Activated CD4-positive, alpha-beta memory T cell treated with anti-CD3 and anti-CD28 coated beads for 36 hours (primary cell): ENCODE results near the gene TBC1D26. TPM values are rescaled to one million over a fixed set of nuclear protein-coding genes. Genes with fewer than 3 reads are reported as not detected.
"Not testable (repeated sequence)": the region's sequence is repeated elsewhere in the genome, so short reads cannot be mapped to it uniquely, and the experiment has no call there.

ENCODE experiments used
- CTCF ChIA-PET: fragments of 350-600 bp; sonication (Branson Sonifier 250); formaldehyde crosslinking; loops from one replicate; lab custom pipeline; 2021; ENCODE audit warnings: antibody characterized with exemption, inconsistent platforms; lab: Charles Lee
- POLR2A ChIA-PET: fragments of 350-600 bp; sonication (Branson Sonifier 250); formaldehyde crosslinking; loops from one replicate; lab custom pipeline; 2021; ENCODE audit warnings: antibody characterized with exemption; lab: Charles Lee
- DNase-seq: peaks from one replicate; pipeline ENCODE4 v3.0.0-alpha.2; 2020
- H3K27ac Mint-ChIP-seq: one replicate; pipeline ENCODE4 v1.8.0; 2021; ENCODE audit warnings: mixed read lengths
- H3K27me3 Mint-ChIP-seq: one replicate; pipeline ENCODE4 v1.8.0; 2021; ENCODE audit warnings: mixed read lengths
- H3K36me3 Mint-ChIP-seq: one replicate; pipeline ENCODE4 v1.8.0; 2021; ENCODE audit warnings: mixed read lengths
- H3K4me1 Mint-ChIP-seq: one replicate; pipeline ENCODE4 v1.8.0; 2021; ENCODE audit warnings: low read depth, mixed read lengths
- H3K4me3 Mint-ChIP-seq: one replicate; pipeline ENCODE4 v1.8.0; 2021; ENCODE audit warnings: mild to moderate bottlenecking, mixed read lengths
- H3K9me3 Mint-ChIP-seq: one replicate; pipeline ENCODE4 v1.8.0; 2021; ENCODE audit warnings: mixed read lengths
- intact Hi-C: fragments of 100-400 bp; cut with micrococcal nuclease; formaldehyde crosslinking; loops from one replicate; pipeline ENCODE4 v1.15.1; 2023
- total RNA-seq, 2 experiments: library from RNA; stranded (reverse); gene quantifications; one replicate each; pipeline ENCODE4 v1.2.3, GENCODE V29; 2021

Gene TBC1D26
- total RNA-seq, 2 experiments from 2014 or later, result 0.22 to 0.24 TPM

- POLR2A ChIA-PET, H3K9me3 Mint-ChIP-seq, H3K36me3 Mint-ChIP-seq, H3K27ac Mint-ChIP-seq, H3K4me1 Mint-ChIP-seq, CTCF ChIA-PET, DNase-seq, H3K27me3 Mint-ChIP-seq, H3K4me3 Mint-ChIP-seq, intact Hi-C loops: not testable (repeated sequence)
These were observed 1.2 kb downstream of the TBC1D26 start for GRCh38 chr17:15733174-15733789.

DNA sequence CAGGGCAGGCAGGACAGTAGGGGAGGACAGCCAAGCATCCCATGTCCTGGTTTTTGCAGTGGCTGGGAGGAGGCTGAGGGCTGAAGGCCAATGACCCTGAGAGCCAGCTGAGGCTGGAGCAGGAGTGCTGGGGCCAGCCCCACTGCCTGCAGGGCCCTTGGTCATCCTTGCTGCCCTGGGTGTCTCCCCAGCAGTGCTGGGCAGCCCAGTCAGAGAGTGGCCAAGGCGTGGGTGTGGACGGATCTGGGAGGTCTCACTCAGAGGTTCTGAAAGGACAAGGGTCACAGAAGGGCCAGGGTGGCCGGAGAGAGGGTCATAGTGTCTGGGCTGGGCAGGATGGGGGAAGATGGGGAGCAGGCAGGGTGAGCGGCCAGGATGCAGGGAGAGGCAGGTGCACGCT, 4.5 kb downstream of the TBC1D26 start:
- H3K27me3 Mint-ChIP-seq, H3K4me3 Mint-ChIP-seq, DNase-seq, H3K36me3 Mint-ChIP-seq, H3K4me1 Mint-ChIP-seq, POLR2A ChIA-PET, H3K27ac Mint-ChIP-seq, CTCF ChIA-PET, intact Hi-C loops, H3K9me3 Mint-ChIP-seq: not testable (repeated sequence)

- POLR2A ChIA-PET, result no interaction called here
- Mint-ChIP-seq H3K27me3 (peaks cover 4% of the 10 kb centered on the region), H3K27ac (no peak overlapping the region), H3K4me3 (no peak overlapping the region), H3K4me1 (no peaks in the 10 kb centered on the region), H3K36me3 (no peaks in the 10 kb centered on the region), H3K9me3 (no peaks in the 10 kb centered on the region)
- no peak for DNase-seq
- CTCF ChIA-PET, result no interaction called here
- intact Hi-C loops, result no loop called here
These were observed 6.0 kb downstream of the TBC1D26 start for GRCh38 chr17:15738066-15738465.

- CTCF ChIA-PET, POLR2A ChIA-PET, intact Hi-C loops, H3K36me3 Mint-ChIP-seq, H3K9me3 Mint-ChIP-seq, H3K27me3 Mint-ChIP-seq, H3K27ac Mint-ChIP-seq, DNase-seq, H3K4me1 Mint-ChIP-seq, H3K4me3 Mint-ChIP-seq: not testable (repeated sequence)
These were observed 7.2 kb downstream of the TBC1D26 start for GRCh38 chr17:15739259-15739658.

DNA sequence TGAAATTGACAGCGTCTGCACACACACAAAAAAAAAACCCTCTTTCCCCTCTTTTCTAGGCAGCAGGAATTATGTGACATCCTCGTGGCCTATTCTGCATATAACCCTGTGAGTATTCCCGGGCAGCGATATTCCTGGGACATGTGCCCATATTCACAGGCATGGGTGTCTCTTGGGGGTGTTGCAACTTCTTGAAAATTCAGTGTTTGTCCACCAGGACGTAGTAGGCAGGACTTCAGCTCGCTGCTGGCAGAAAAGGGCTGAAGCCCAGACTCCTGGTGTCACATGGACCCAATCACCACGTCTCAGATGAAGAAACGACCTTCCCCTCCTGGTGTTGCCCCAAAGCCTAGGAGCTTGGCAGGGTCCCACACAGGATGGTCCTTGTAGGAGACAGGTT, 8.0 kb downstream of the TBC1D26 start:
- DNase-seq, intact Hi-C loops, H3K4me3 Mint-ChIP-seq, H3K9me3 Mint-ChIP-seq, H3K27ac Mint-ChIP-seq, H3K27me3 Mint-ChIP-seq, H3K36me3 Mint-ChIP-seq, H3K4me1 Mint-ChIP-seq, POLR2A ChIA-PET, CTCF ChIA-PET: not testable (repeated sequence)

GRCh38 chr17:15740570-15741120, 8.6 kb downstream of the TBC1D26 start:
- no peaks in the 10 kb centered on the region for H3K36me3 Mint-ChIP-seq
- H3K27me3 Mint-ChIP-seq, result peaks cover 4% of the 10 kb centered on the region
- H3K4me1 Mint-ChIP-seq, result no peaks in the 10 kb centered on the region
- DNase-seq, result no peak
- intact Hi-C loops, result no loop called here
- ChIA-PET POLR2A (no interaction called here), CTCF (no interaction called here)
- no peak overlapping the region for H3K4me3 Mint-ChIP-seq
- no peaks in the 10 kb centered on the region for H3K9me3 Mint-ChIP-seq
- H3K27ac Mint-ChIP-seq, result no peak overlapping the region

- no peak overlapping the region for H3K4me3 Mint-ChIP-seq
- H3K27ac Mint-ChIP-seq, result no peak overlapping the region
- H3K9me3 Mint-ChIP-seq, result no peaks in the 10 kb centered on the region
- DNase-seq, result no peak
- no peaks in the 10 kb centered on the region for H3K4me1 Mint-ChIP-seq
- peaks cover 4% of the 10 kb centered on the region for H3K27me3 Mint-ChIP-seq
- CTCF ChIA-PET, result no interaction called here
- POLR2A ChIA-PET, result no interaction called here
- intact Hi-C loops, result no loop called here
- no peaks in the 10 kb centered on the region for H3K36me3 Mint-ChIP-seq
These were observed 9.5 kb downstream of the TBC1D26 start for GRCh38 chr17:15741624-15742023.

DNA sequence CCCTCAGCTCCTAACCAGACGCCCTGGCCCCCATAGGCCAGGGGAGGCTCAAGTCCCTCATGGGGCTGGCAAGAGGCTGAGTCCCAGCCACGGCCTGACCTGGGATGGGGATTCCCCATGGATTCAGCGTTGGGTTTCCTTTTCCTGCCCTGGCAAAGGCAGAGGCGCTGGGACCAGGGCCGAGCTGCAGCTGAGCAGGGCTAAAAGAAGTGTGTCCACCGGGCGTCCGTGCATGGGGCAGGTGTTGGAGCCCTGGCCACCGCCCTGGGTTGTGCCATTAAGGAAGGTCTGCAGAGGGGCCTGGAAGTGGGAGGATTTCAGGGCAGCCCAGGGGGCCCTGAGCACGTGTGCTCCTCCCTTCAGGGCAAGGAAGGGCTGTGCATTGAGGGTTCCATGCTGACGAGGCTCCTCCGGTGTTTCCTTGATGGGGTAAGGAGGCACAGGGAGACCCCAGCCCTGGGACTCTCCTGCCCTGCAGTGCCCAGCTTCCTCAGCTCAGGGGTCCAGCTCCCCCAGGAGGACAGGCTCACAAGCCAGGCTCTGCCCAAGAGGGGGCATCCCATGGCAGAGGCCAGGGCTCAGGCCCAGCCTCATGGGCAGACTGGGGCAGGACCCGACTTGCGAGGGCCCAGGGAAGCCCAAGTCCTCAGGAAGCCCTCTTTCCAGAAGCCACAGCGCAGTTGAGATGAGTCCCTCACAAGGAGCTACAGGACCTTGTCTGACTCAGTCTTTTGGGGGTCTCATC, 10.1 kb downstream of the TBC1D26 start:
- DNase-seq, result no peak
- H3K27me3 Mint-ChIP-seq, result peaks cover 4% of the 10 kb centered on the region
- intact Hi-C loops, result no loop called here
- ChIA-PET POLR2A (no interaction called here), CTCF (no interaction called here)
- H3K36me3 Mint-ChIP-seq, result no peaks in the 10 kb centered on the region
- H3K4me3 Mint-ChIP-seq, result no peak overlapping the region
- H3K27ac Mint-ChIP-seq, result no peak overlapping the region
- no peaks in the 10 kb centered on the region for H3K9me3 Mint-ChIP-seq
- H3K4me1 Mint-ChIP-seq, result no peaks in the 10 kb centered on the region

DNA sequence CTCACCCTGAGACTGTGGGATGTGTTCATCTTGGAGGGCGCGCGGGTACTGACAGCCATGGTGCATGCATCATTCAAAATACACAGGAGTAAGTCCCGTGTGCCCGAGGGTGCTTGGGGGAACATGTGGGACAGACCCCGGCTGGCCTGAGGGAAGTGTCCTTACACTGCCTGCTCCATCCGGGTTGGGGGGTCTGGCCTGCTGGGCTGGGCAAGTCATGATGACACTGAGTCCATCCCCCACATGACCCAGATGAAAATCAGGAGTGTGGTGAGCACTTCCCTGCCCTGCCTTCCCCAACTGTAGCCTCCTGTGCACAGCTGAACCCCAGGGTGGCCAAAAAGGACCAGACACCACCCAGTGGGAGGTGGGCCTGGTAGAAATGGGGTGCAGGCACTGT, 10.8 kb downstream of the TBC1D26 start:
- intact Hi-C loops, result no loop called here
- H3K36me3 Mint-ChIP-seq, result no peaks in the 10 kb centered on the region
- CTCF ChIA-PET, result no interaction called here
- no peak overlapping the region for H3K4me3 Mint-ChIP-seq
- no peak overlapping the region for H3K27ac Mint-ChIP-seq
- POLR2A ChIA-PET, result no interaction called here
- H3K4me1 Mint-ChIP-seq, result no peaks in the 10 kb centered on the region
- no peaks in the 10 kb centered on the region for H3K9me3 Mint-ChIP-seq
- DNase-seq, result no peak
- peaks cover 4% of the 10 kb centered on the region for H3K27me3 Mint-ChIP-seq

DNA sequence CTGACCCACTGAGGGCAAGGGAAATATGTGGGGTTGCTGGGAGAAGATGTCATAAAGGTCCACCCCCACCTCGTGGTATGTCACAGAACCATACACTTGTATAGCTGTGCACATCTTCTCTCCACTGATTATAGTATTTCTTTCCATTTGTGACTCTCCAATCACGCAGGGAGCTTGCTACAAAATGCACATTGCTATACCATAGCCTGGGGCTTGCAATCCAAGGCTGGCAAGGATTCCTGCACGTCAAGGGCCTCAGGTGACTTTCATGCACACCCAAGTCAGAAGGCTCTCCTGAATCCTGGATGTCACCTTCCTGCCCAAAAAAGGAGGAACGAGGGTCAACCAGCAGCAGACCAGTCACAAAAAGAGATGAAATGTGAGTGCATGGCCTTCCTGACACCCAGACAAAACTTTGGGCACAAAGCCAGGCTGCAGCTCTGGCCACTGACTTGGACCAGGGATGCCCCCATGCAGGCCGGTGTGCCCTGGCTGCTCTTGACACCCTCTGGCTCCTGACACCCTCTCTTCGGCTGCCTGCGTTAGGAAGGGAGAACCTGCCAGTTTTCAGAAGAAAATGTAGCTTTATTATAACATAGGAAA, 12.1 kb downstream of the TBC1D26 start:
- Mint-ChIP-seq H3K27ac (no peak overlapping the region), H3K9me3 (no peaks in the 10 kb centered on the region), H3K27me3 (peaks cover 4% of the 10 kb centered on the region), H3K4me1 (no peaks in the 10 kb centered on the region), H3K36me3 (no peaks in the 10 kb centered on the region), H3K4me3 (no peak overlapping the region)
- CTCF ChIA-PET, result no interaction called here
- POLR2A ChIA-PET, result no interaction called here
- intact Hi-C loops, result no loop called here
- DNase-seq, result no peak

- no peak overlapping the region for H3K4me3 Mint-ChIP-seq
- no peak for DNase-seq
- H3K27ac Mint-ChIP-seq, result no peak overlapping the region
- ChIA-PET POLR2A (no interaction called here), CTCF (no interaction called here)
- intact Hi-C loops, result no loop called here
- no peaks in the 10 kb centered on the region for H3K36me3 Mint-ChIP-seq
- no peaks in the 10 kb centered on the region for H3K27me3 Mint-ChIP-seq
- H3K4me1 Mint-ChIP-seq, result no peaks in the 10 kb centered on the region
- H3K9me3 Mint-ChIP-seq, result no peaks in the 10 kb centered on the region
These were observed 12.8 kb downstream of the TBC1D26 start for GRCh38 chr17:15744885-15745284.

DNA sequence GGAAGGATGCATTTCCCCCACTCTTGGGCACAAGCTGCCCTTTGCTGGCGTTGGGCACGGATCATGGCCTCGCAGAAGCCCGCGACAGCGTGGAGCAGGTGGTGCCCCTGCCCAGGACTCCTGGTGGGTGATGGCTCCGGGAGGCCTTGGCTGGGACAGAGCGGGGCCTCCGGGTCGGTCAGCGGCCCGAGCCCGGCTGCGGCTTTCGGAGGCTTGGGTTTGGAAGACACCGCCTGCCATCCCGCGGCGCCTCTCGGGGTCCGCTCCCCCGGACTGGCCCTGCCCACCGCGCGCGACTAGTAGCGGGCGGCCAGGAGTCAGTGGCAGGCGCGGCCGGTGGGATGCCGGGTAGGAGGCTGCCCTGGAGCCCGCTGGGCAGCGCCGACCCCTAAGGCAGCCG, 17.3 kb downstream of the TBC1D26 start:
- H3K27me3 Mint-ChIP-seq, CTCF ChIA-PET, H3K4me3 Mint-ChIP-seq, intact Hi-C loops, H3K36me3 Mint-ChIP-seq, DNase-seq, H3K27ac Mint-ChIP-seq, H3K9me3 Mint-ChIP-seq, H3K4me1 Mint-ChIP-seq, POLR2A ChIA-PET: not testable (repeated sequence)
